Naive thymus-derived CD4-positive, alpha-beta T cell (primary cell): Measurements from ENCODE around the gene RPL27A. TPM values are rescaled to one million over a fixed set of nuclear protein-coding genes. Genes with fewer than 3 reads are reported as not detected.
A peak's percentile ranks its signal among the peaks of the same experiment; 100 is the strongest.

Source experiments
- ATAC-seq: fragments of 150-1000 bp; cut with Tn5 transposase; 2 replicates; pipeline ENCODE4 v1.10.0; 2021; ENCODE audit warnings: mild to moderate bottlenecking, moderate library complexity
- CTCF ChIA-PET: fragments of 350-600 bp; sonication (Branson Sonifier 250); formaldehyde crosslinking; loops from one replicate; lab custom pipeline; 2021; ENCODE audit warnings: antibody characterized with exemption; lab: Charles Lee
- POLR2A ChIA-PET: fragments of 350-600 bp; sonication (Branson Sonifier 250); formaldehyde crosslinking; loops from one replicate; lab custom pipeline; 2021; ENCODE audit warnings: antibody characterized with exemption, inconsistent platforms; lab: Charles Lee
- DNase-seq, 9 donors: peaks; one replicate each; pipeline versions ENCODE4 v3.0.0 to v3.0.0-alpha.2; 2020 to 2022; ENCODE audit warnings: mixed read lengths in 1 of 9
- H3K27ac ChIP-seq: one replicate; pipeline ENCODE4 v1.7.0; 2013; ENCODE audit warnings: mild to moderate bottlenecking, low read depth, low read length, moderate library complexity
- H3K27me3 ChIP-seq, 2 donors: one replicate each; pipeline ENCODE4 v1.7.0; 2013; ENCODE audit warnings: low read length in 2 of 2, mild to moderate bottlenecking in 2 of 2, moderate library complexity in 2 of 2; ENCODE audit not compliant: control insufficient read depth in 2 of 2, insufficient read depth in 2 of 2
- H3K36me3 ChIP-seq, 3 experiments: 1 replicate in 2 of 3; 2 replicates in 1 of 3; pipeline ENCODE4 v1.7.0; 2013; ENCODE audit warnings: low read length in 3 of 3, mild to moderate bottlenecking in 3 of 3, moderate library complexity in 1 of 3; ENCODE audit not compliant: insufficient read depth in 3 of 3, control insufficient read depth in 2 of 3
- H3K4me1 ChIP-seq, 2 donors: one replicate each; pipeline ENCODE4 v1.7.0; 2013; ENCODE audit warnings: low read length in 2 of 2, mild to moderate bottlenecking in 2 of 2, moderate library complexity in 1 of 2; ENCODE audit not compliant: control insufficient read depth in 2 of 2, insufficient read depth in 2 of 2
- H3K4me3 ChIP-seq: 2 replicates; pipeline ENCODE4 v1.7.0; 2013; ENCODE audit warnings: mild to moderate bottlenecking, low read length
- H3K9me3 ChIP-seq, 3 experiments: 1 replicate in 2 of 3; 2 replicates in 1 of 3; pipeline ENCODE4 v1.7.0; 2013; ENCODE audit warnings: low read length in 3 of 3; ENCODE audit not compliant: control insufficient read depth in 2 of 3
- H3K27ac Mint-ChIP-seq, 9 donors: one replicate each; pipeline ENCODE4 v1.8.0; 2020 to 2022; ENCODE audit warnings: mixed read lengths in 9 of 9, mild to moderate bottlenecking in 8 of 9, moderate library complexity in 5 of 9, inconsistent platforms in 2 of 9
- H3K27me3 Mint-ChIP-seq, 5 donors: one replicate each; pipeline ENCODE4 v1.8.0; 2021 to 2022; ENCODE audit warnings: mixed read lengths in 5 of 5, mild to moderate bottlenecking in 1 of 5
- H3K36me3 Mint-ChIP-seq, 5 donors: one replicate each; pipeline ENCODE4 v1.8.0; 2020 to 2022; ENCODE audit warnings: mixed read lengths in 5 of 5, mild to moderate bottlenecking in 3 of 5, inconsistent platforms in 1 of 5
- H3K4me1 Mint-ChIP-seq, 7 donors: one replicate each; pipeline ENCODE4 v1.8.0; 2020 to 2022; ENCODE audit warnings: mixed read lengths in 7 of 7, mild to moderate bottlenecking in 3 of 7, inconsistent platforms in 1 of 7
- H3K4me3 Mint-ChIP-seq, 10 donors: one replicate each; pipeline ENCODE4 v1.8.0; 2020 to 2022; ENCODE audit warnings: mild to moderate bottlenecking in 10 of 10, mixed read lengths in 10 of 10, moderate library complexity in 6 of 10, inconsistent platforms in 2 of 10
- H3K9me3 Mint-ChIP-seq, 11 donors: one replicate each; pipeline ENCODE4 v1.8.0; 2020 to 2022; ENCODE audit warnings: mixed read lengths in 11 of 11, mild to moderate bottlenecking in 4 of 11, inconsistent platforms in 1 of 11, moderate library complexity in 1 of 11
- intact Hi-C, 2 donors: fragments of 100-400 bp; cut with micrococcal nuclease; formaldehyde crosslinking; loops; one replicate each; pipeline ENCODE4 v1.15.1; 2023
- polyA plus RNA-seq, 2 donors: library from polyadenylated mRNA; unstranded; fragments of 300-500 nt; fragmentation: Illumina TruSeq; gene quantifications; one replicate each; pipeline ENCODE4 v1.2.3, GENCODE V29; 2021
- total RNA-seq, 6 experiments: library from RNA in 5 of 6; stranded (reverse) in 5 of 6; gene quantifications; 1 replicate in 5 of 6; 2 replicates in 1 of 6; pipeline ENCODE4 v1.2.3 and lab custom pipeline; 2021 to 2026

RPL27A gene
- total and polyA plus RNA-seq, 7 experiments from 2014 or later: 758 to 4,835 (median 1,675) TPM

- H3K36me3 Mint-ChIP-seq: peaks cover 0 to 24% (median 9%) of the 10 kb centered on the region in 5 donors
- intact Hi-C loops: no loop called here
- Histone ChIP-seq H3K9me3 (no peaks in the 10 kb centered on the region), H3K36me3 (no peaks in the 10 kb centered on the region), H3K4me3 (no peak overlapping the region), H3K27ac (no peak overlapping the region), H3K27me3 (no peaks in the 10 kb centered on the region), H3K4me1 (peaks cover 0 to 10% of the 10 kb centered on the region in 2 donors)
- H3K27ac Mint-ChIP-seq: no peak overlapping the region
- ChIA-PET CTCF (no interaction called here), POLR2A (interaction anchor here (4.0 kb wide), 1 partner anchor 10 kb away, joined by 28 read pairs; the partner anchor contains the start of genes RPL27A and TRIM66)
- DNase-seq: no peak
- ATAC-seq: no peak
- H3K4me3 Mint-ChIP-seq: no peak overlapping the region
- no peaks in the 10 kb centered on the region for H3K9me3 Mint-ChIP-seq
- peaks cover 9 to 43% (median 25%) of the 10 kb centered on the region in 7 donors for H3K4me1 Mint-ChIP-seq
- H3K27me3 Mint-ChIP-seq: no peaks in the 10 kb centered on the region
These were observed 9.8 kb downstream of the RPL27A start for GRCh38 chr11:8692417-8692816.

- Mint-ChIP-seq H3K36me3 (peaks cover 0 to 20% (median 7%) of the 10 kb centered on the region in 5 donors), H3K4me1 (peaks cover 5 to 39% (median 20%) of the 10 kb centered on the region in 7 donors), H3K9me3 (no peaks in the 10 kb centered on the region), H3K27me3 (no peaks in the 10 kb centered on the region), H3K27ac (no peak overlapping the region), H3K4me3 (no peak overlapping the region)
- H3K36me3 ChIP-seq: no peaks in the 10 kb centered on the region
- no peaks in the 10 kb centered on the region for H3K9me3 ChIP-seq
- ChIA-PET CTCF (interaction anchor here (0.6 kb wide), 1 partner anchor 1509 kb away, joined by 3 read pairs; no protein-coding TSS in a partner anchor), POLR2A (interaction anchor here (4.0 kb wide), 1 partner anchor 10 kb away, joined by 28 read pairs; the partner anchor contains the start of genes RPL27A and TRIM66)
- H3K4me3 ChIP-seq: no peak overlapping the region
- peaks cover 0 to 10% of the 10 kb centered on the region in 2 donors for H3K4me1 ChIP-seq
- no peak for ATAC-seq
- no peaks in the 10 kb centered on the region for H3K27me3 ChIP-seq
- DNase-seq: no peak
- no peak overlapping the region for H3K27ac ChIP-seq
- intact Hi-C loops: no loop called here
These were observed 10.5 kb downstream of the RPL27A start for GRCh38 chr11:8693010-8693551.

- H3K36me3 Mint-ChIP-seq: peaks cover 0 to 17% (median 7%) of the 10 kb centered on the region in 5 donors
- H3K9me3 Mint-ChIP-seq: no peaks in the 10 kb centered on the region
- Histone ChIP-seq H3K4me3 (no peak overlapping the region), H3K27me3 (no peaks in the 10 kb centered on the region), H3K4me1 (peaks cover 0 to 10% of the 10 kb centered on the region in 2 donors), H3K27ac (no peak overlapping the region), H3K36me3 (no peaks in the 10 kb centered on the region), H3K9me3 (no peaks in the 10 kb centered on the region)
- H3K4me3 Mint-ChIP-seq: no peak overlapping the region
- H3K4me1 Mint-ChIP-seq: peaks cover 2 to 34% (median 15%) of the 10 kb centered on the region in 7 donors
- DNase-seq (no peak), ATAC-seq (no peak)
- ChIA-PET CTCF (interaction anchor here (0.6 kb wide), 1 partner anchor 1508 kb away, joined by 3 read pairs; no protein-coding TSS in a partner anchor), POLR2A (interaction anchor here (4.0 kb wide), 1 partner anchor 11 kb away, joined by 28 read pairs; the partner anchor contains the start of genes RPL27A and TRIM66)
- intact Hi-C loops: no loop called here
- no peaks in the 10 kb centered on the region for H3K27me3 Mint-ChIP-seq
- H3K27ac Mint-ChIP-seq: no peak overlapping the region
These were observed 11.0 kb downstream of the RPL27A start for GRCh38 chr11:8693555-8693954.

- no peaks in the 10 kb centered on the region for H3K36me3 ChIP-seq
- intact Hi-C loops: no loop called here
- peaks cover 0 to 12% (median 7%) of the 10 kb centered on the region in 5 donors for H3K36me3 Mint-ChIP-seq
- no peaks in the 10 kb centered on the region for H3K9me3 ChIP-seq
- CTCF ChIA-PET: no interaction called here
- no peaks in the 10 kb centered on the region for H3K27me3 Mint-ChIP-seq
- no peaks in the 10 kb centered on the region for H3K9me3 Mint-ChIP-seq
- no peak overlapping the region for H3K27ac ChIP-seq
- H3K27me3 ChIP-seq: no peaks in the 10 kb centered on the region
- H3K4me1 ChIP-seq: peaks cover 0 to 10% of the 10 kb centered on the region in 2 donors
- no peak for DNase-seq
- H3K4me3 ChIP-seq: no peak overlapping the region
- POLR2A ChIA-PET: interaction anchor here (4.0 kb wide), 1 partner anchor 11 kb away, joined by 28 read pairs; the partner anchor contains the start of genes RPL27A and TRIM66
- H3K4me1 Mint-ChIP-seq: peaks cover 1 to 28% (median 12%) of the 10 kb centered on the region in 7 donors
- no peak overlapping the region for H3K4me3 Mint-ChIP-seq
- H3K27ac Mint-ChIP-seq: peak overlapping the region in 1 of 9 donors; percentile 78
- no peak for ATAC-seq
These were observed 11.5 kb downstream of the RPL27A start for GRCh38 chr11:8694137-8694536.

GRCh38 chr11:8697054-8697453, 14.5 kb downstream of the RPL27A start:
- H3K9me3 Mint-ChIP-seq: no peaks in the 10 kb centered on the region
- ChIA-PET POLR2A (no interaction called here), CTCF (interaction anchor here (1.4 kb wide), 1 partner anchor 17 kb away, joined by 5 read pairs; no protein-coding TSS in a partner anchor)
- no peak for ATAC-seq
- H3K27ac Mint-ChIP-seq: no peak overlapping the region
- H3K4me3 Mint-ChIP-seq: no peak overlapping the region
- no peaks in the 10 kb centered on the region for H3K9me3 ChIP-seq
- H3K4me3 ChIP-seq: no peak overlapping the region
- H3K27ac ChIP-seq: no peak overlapping the region
- H3K27me3 Mint-ChIP-seq: no peaks in the 10 kb centered on the region
- intact Hi-C loops: no loop called here
- H3K36me3 ChIP-seq: no peaks in the 10 kb centered on the region
- peaks cover 0 to 12% (median 7%) of the 10 kb centered on the region in 5 donors for H3K36me3 Mint-ChIP-seq
- H3K27me3 ChIP-seq: no peaks in the 10 kb centered on the region
- H3K4me1 Mint-ChIP-seq: peaks cover 0 to 11% (median 0%) of the 10 kb centered on the region in 7 donors
- H3K4me1 ChIP-seq: no peaks in the 10 kb centered on the region
- no peak for DNase-seq

- POLR2A ChIA-PET: no interaction called here
- H3K9me3 Mint-ChIP-seq: no peaks in the 10 kb centered on the region
- H3K27me3 Mint-ChIP-seq: no peaks in the 10 kb centered on the region
- H3K4me3 Mint-ChIP-seq: no peak overlapping the region
- Histone ChIP-seq H3K9me3 (no peaks in the 10 kb centered on the region), H3K36me3 (no peaks in the 10 kb centered on the region), H3K4me1 (no peaks in the 10 kb centered on the region), H3K27me3 (no peaks in the 10 kb centered on the region), H3K27ac (no peak overlapping the region), H3K4me3 (no peak overlapping the region)
- no peak for ATAC-seq
- peaks cover 0 to 12% (median 7%) of the 10 kb centered on the region in 5 donors for H3K36me3 Mint-ChIP-seq
- DNase-seq: no peak
- H3K27ac Mint-ChIP-seq: no peak overlapping the region
- intact Hi-C loops: no loop called here
- CTCF ChIA-PET: no interaction called here
- peaks cover 0 to 7% (median 0%) of the 10 kb centered on the region in 7 donors for H3K4me1 Mint-ChIP-seq
These were observed 15.8 kb downstream of the RPL27A start for GRCh38 chr11:8698379-8698851.
